DMS153 treated with DMSO at 0.1 percent for 48 hours (cell line): Measurements from ENCODE around the gene RHCE.
"Not testable (repeated sequence)": the region's sequence is repeated elsewhere in the genome, so short reads cannot be mapped to it uniquely, and the experiment has no call there.

Source experiments
- DNase-seq: peaks from one replicate; lab custom pipeline; 2025; ENCODE audit not compliant: unreplicated experiment; lab: John Stamatoyannopoulos, UW

The RHCE gene

GRCh38 chr1:25420715-25421114 lies at the start of gene RHCE:
TSS of gene RHCE (minus strand) at chr1:25420825. CDS start at chr1:25420786, 39 bp downstream.
- DNase-seq, result not testable (repeated sequence)

DNA sequence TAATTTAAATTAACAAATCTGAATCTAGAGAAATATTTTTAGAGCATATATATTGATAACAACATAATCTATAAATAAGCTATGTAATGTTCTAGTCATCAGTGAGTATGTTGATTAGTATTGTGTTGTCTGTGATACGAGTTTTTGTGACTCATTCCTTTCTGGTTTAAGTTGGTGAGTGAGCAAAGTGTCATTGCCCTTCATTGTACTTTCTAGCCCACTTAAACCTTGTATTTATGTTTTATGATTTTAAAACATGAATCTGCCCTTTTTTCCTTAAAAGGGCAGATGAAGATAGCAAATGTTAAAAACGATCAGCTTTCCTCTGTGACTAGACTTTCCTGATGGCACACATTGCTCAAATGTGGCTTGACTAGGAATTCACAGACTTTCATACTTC lies 48.6 kb upstream of the RHCE start:
- DNase-seq, result no peak

DNA sequence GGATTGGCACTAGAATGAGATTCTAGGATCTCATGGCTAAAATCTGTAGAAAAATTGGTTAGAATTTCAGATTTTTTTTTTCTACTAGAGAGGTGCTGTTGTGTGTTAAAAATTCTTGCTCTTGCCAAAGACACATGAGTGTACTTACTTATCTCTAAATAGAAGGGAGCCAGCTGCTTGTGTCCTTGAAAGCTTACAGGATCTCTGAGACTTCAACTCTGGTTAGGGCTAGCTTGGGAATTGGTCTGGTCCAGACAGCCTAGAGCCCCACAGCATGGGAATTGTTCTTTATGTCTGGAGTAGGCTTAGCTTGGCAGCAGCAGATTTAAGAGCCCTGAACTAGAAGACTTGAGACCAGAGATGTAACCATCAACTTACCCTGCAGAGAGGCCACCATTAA lies 47.4 kb upstream of the RHCE start:
- DNase-seq, result no peak

- no peak for DNase-seq
These were observed 47.0 kb upstream of the RHCE start for GRCh38 chr1:25467616-25468015.

DNA sequence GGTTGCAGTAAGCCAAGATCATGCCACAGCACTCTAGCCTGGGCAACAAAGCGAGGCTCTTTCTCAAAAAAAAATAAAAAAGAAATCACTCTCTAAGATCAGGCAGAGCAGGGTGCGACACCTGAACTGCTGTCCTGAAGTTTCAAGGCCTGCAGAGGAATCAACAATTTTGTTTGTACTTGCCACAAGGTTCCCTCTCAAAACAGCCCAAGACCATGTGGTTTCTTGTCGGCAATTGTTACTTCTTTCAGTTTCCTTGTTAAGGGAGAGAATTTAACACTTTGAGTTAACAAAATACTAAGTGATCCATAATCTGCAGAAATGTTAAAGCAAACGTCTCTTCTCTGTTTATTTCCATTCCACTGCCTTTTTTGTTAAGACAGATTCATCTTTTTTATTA lies 46.6 kb upstream of the RHCE start:
- DNase-seq, result no peak

DNA sequence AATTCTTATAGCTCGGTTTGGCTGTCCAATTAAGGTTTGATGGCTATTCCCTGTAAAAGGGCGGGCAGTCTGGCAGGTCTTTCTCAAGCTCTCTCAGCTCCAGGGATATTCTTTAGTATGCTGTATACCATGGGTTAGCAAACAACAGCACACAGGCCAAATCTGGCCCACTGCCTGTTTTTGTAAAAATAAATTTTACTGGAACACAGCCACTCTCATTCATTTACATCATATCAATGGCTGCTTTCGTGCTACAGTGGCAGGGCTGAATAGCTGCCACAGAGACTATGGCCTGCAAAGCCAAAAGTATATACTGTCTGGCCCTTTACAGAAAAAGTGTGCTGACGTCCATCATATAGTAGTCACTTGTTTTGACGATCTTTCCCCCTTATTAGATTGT lies 42.1 kb upstream of the RHCE start:
- no peak for DNase-seq

GRCh38 chr1:25461849-25462248 lies 41.2 kb upstream of the RHCE start:
- no peak for DNase-seq

GRCh38 chr1:25460816-25461215 lies 40.2 kb upstream of the RHCE start:
- not testable (repeated sequence) for DNase-seq

DNA sequence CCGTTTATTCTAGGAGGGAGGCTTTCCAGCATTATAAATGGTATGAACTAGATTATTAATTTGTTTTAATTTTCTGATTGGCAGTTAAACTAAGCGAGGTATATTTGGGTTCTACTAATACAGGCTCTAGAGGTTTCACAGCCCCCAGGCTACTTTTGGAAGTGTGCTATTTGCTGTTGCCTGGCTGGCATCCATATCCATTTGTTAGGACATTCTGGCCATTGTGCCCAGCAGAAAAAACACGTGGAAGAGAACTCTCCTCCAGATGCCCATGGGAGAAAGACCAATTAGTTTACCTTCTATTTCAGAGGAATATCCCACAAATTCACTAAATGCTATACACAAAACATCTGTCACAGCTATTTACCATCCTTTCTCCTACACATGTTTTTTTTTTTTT lies 39.4 kb upstream of the RHCE start:
- DNase-seq, result no peak

DNA sequence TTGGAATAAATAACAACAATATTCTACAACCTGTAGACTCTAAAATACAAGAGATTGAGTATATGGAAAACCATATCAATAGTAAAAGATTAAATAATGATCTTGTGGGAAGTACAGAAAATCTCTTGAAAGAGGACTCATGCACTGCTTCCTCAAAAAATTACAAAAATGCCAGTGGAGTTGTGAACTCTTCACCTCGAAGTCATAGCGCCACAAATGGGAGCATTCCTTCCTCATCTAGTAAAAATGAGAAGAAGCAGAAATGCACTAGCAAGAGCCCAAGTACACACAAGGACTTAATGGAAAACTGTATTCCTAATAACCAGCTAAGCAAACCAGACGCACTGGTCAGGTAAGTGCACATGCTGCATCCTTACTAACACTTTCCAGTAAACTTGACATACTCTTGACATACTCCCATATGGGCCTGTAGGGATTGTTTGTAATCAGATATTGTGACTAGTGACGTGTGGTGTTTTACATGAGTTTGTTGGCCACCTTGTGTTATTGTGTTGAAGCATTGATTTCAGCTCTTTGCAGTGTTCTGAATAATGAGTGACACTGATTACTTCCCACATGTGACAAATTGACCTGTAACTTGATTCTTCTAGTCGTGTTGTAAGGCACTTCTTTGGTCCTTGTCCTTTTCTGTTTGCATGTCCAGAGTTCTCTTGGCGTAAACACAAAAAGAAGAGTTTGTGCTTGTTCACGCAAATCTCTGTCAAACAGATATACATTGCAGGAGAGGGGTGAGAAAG lies 38.1 kb upstream of the RHCE start:
- DNase-seq, result no peak

DNA sequence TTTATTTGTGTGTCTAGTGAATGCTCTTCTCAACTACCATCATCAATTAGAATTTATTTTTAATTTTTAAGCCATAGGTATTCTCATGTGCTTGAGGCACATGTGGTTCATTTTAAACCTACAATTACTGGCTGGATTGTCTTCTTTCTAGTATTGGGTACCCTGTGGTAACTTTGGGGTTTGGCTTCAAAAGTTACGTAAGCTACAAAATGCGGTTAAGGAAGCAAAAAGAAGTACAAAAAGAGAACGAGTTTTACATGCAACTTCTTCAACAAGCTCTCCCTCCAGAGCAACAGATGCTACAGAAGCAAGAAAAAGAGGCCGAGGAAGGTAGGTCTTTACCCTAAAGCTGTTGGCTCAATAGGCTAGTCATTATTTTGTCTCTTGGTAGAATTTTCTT lies 35.9 kb upstream of the RHCE start:
- no peak for DNase-seq

GRCh38 chr1:25451908-25452307 lies 31.3 kb upstream of the RHCE start:
- no peak for DNase-seq

DNA sequence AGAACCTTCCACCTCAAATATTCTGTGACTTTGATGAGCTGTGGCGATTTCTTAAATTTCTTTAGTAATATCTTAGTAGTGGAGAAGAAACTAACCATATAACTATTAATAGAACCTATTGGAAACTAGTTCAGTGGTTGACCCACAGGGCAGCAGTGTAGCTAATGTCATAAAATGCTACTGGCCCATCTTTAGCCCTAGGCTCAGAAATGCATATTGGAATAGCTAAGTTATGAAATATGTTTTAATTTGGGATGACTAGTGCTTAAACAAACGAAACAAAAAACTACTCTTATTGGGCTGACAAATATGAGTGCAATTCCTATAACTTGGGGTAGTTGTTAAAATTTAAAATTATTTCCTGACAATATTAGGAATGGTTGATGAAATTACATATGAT lies 30.3 kb upstream of the RHCE start:
- no peak for DNase-seq

DNA sequence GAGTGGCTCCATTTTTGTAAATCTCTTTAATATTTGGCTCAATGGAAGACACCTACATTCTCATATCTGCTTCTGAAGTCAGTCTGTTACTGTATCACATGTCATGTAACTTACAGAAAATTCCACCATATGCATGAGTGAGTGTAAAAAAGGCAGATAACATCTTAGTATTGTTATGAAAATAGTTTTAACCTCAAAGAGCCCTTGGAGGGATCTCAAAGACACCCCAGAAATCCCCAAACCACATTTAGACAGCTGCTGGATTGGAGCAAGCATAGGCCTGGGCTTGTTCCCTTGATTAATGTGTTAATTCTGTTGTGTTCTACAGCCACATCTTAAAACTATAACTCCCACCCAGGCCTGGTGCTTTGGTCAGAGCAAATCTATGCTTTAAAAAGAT lies 26.9 kb upstream of the RHCE start:
- no peak for DNase-seq

- no peak for DNase-seq
These were observed 25.4 kb upstream of the RHCE start for GRCh38 chr1:25445993-25446538.

GRCh38 chr1:25444604-25445003 lies 24.0 kb upstream of the RHCE start:
- not testable (repeated sequence) for DNase-seq

DNA sequence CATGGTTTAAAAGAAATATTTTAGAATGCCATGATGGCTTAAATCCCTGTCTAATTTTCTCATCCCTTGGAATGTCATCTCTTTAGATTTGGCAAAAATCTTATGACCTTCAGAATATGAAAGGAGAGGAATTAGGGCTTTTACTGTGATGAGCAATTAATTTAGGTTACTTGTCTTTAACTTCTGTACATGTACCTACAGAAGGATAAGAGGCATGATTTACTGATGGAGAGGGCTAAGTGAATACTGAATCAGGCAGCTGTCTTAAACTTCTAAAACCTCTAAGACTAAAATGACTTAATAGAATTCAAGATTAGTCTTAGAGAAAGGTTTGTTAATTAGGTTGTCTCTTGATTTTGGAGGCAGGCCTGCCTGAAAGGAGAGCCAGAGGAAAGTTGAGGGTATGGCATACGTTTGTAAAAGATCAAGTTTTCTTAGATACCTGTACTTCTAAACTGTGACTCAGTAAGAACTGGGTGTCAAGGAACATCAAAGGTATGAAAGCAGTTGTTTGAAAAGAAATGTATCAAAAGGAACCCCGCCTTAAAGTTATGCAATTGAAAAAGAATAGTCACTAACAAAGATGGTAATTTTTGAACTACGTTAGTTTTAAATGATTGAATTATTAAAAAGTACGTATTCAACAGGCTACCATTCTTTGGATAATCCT lies 22.5 kb upstream of the RHCE start:
- DNase-seq, result no peak

- DNase-seq, result no peak
These were observed 21.6 kb upstream of the RHCE start for GRCh38 chr1:25442178-25442577.

DNA sequence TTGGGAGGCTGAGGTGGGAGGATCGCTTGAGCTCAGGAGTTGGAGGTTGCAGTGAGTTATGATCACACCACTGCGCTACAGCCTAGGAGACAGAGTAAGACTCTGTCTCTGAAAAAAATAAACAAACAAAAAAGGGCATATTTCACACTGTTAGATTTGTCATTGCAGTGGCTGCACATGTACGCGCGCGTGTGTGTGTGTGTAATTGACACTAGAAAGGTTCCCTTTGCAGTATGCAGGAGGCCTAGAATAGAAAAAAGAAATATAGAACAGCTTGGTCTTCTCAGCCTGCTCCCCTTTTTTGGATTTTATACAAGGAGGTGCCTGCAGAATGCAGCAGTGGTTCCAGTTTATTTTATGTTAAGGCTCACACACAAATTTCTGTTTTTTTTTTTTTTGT lies 18.7 kb upstream of the RHCE start:
- DNase-seq, result no peak

DNA sequence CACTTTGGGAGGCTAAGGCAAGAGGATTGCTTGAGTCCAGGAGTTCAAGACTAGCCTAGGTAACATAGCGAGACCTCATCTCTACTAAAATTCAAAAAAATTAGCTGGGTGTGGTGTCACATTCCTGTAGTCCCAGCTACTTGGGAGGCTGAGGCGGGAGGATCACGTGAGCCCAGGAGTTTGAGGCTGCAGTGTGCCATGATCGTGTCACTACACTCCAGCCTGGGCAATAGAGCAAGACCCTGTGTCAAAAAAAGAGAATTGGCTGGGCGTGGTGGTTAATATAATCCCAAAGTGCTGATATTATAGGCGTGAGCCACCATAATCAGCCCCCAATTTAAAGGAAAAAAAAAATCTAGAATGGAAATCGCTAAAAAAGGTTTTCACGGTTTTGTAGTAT lies 17.0 kb upstream of the RHCE start:
- DNase-seq, result no peak

DNA sequence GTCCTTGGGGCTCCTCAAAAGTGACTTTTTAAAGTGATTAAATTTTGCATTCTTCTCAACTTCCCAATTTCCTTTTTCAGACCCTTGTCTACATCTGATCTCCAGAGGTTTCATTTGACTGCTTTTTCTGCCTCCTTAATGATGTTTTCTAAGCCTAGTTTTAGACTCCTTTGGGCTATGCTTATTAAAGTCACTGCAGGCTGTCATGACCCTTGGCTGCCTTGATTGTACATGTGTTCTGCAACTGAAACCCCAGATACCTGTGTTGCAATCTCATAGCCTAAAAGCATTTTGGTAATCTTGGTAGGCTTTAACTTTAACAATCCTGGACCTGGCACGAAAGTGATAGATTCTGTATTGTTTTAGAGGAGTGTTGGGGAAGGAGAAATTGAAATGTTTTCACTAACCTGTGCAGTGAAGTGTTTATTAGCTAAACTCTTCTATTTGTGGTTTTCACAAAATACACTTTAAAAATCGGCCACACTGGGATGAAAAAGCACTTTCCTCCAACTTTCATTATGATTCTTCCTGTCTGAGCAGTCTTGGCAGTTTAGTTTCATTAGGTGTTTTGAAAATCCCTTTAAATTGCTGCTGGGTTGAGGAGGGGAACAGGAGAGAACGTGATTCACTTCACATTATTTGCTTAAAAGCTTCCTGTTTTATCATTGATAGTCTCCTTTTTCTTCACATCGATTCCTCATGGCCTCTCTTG lies 14.9 kb upstream of the RHCE start:
- no peak for DNase-seq
